DOHH2 (cell line): ENCODE measurements around the gene TCF25.

Source experiments
- EZH2phosphoT487 ChIP-seq: fragments of 200-600 bp; sonication (generic); IDR thresholded peaks from 2 replicates; pipeline ENCODE4 v1.6.1; 2017; ENCODE audit warnings: borderline replicate concordance, mild to moderate bottlenecking, antibody characterized with exemption, low read length, moderate library complexity, mixed read lengths
- TF ChIP-seq, protein P1 (sequence below): fragments of 200-600 bp; sonication (generic); IDR thresholded peaks from one replicate; pipeline ENCODE4 v1.5.1; 2014; ENCODE audit warnings: antibody characterized with exemption, mild to moderate bottlenecking, low read depth, low read length; ENCODE audit not compliant: poor library complexity, severe bottlenecking

DNA sequence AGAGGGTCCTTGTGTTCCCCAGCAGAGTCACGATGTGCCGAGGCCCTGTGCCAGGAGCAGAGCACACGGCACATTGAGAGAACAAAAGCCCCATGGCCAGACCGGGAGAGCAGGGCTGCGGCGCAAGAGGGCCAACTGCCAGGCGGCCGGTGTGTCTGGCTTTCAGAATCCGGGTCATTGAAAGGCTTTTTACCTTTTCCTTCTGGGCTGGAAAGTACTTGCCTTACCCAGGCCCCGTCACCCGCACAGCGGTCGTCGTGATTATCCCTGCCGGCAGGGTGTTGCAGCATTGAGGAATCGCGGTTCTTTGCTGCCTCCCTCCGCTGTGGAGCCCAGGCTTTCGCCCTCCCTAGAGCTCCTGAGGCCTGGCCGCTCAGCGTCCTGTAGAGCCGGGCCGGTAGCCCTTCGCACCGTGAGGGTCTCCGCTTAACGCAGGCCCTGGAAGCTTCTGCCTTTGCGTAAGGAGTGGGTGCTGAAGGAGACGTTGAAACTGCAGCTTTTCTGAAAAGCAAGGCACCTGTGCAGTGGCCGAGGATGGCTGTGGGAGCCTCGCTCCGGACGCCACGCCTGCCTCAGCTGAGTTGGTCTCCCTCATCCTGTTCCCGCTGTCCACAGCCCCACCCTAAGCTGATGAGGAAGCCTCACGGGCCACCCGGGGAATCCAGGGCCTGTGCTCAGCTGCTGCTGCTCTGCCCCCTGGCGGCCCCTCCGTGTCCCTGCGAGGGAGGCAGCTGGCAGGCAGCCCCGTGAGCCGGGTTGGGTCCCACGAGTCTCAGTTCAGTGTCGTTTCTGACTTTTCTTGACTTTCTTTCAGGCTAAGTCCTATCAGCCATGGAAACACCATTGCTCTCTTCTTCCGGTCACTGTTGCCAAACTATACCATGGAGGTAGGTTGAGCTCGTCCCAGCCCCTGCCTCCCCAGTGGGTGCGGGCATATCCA lies 36.7 kb downstream of the TCF25 start:
- TF ChIP-seq, protein P1, sequence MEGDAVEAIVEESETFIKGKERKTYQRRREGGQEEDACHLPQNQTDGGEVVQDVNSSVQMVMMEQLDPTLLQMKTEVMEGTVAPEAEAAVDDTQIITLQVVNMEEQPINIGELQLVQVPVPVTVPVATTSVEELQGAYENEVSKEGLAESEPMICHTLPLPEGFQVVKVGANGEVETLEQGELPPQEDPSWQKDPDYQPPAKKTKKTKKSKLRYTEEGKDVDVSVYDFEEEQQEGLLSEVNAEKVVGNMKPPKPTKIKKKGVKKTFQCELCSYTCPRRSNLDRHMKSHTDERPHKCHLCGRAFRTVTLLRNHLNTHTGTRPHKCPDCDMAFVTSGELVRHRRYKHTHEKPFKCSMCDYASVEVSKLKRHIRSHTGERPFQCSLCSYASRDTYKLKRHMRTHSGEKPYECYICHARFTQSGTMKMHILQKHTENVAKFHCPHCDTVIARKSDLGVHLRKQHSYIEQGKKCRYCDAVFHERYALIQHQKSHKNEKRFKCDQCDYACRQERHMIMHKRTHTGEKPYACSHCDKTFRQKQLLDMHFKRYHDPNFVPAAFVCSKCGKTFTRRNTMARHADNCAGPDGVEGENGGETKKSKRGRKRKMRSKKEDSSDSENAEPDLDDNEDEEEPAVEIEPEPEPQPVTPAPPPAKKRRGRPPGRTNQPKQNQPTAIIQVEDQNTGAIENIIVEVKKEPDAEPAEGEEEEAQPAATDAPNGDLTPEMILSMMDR = peak; percentile 97
- no peak for TF ChIP-seq EZH2phosphoT487
